Measurements from ENCODE around the gene MIER2. TPM values are rescaled to one million over a fixed set of nuclear protein-coding genes. Genes with fewer than 3 reads are reported as not detected.

MIER2 gene
- total RNA-seq, 1 donor from 2014 or later = 43.5 TPM

GRCh38 chr19:294341-294945 lies 50.2 kb downstream of the MIER2 start:
- FAIRE-seq = no peak
- no peak for DNase-seq (ENCODE audit: low read depth)
- Mint-ChIP-seq H3K27me3 (ENCODE audit: low read depth, unreplicated experiment) (peaks cover 6% of the 10 kb centered on the region), H3K9me3 (ENCODE audit: unreplicated experiment) (no peaks in the 10 kb centered on the region), H3K4me1 (ENCODE audit: low read depth, unreplicated experiment) (peaks cover 10% of the 10 kb centered on the region), H3K27ac (ENCODE audit: unreplicated experiment) (peak overlapping the region; percentile 63), H3K4me3 (ENCODE audit: unreplicated experiment) (no peak overlapping the region), H3K36me3 (ENCODE audit: low read depth, unreplicated experiment) (peaks cover 2% of the 10 kb centered on the region)
- H3K9me3 ChIP-seq (ENCODE audit: insufficient read depth, low read depth, low read length) = no peaks in the 10 kb centered on the region
- peaks cover 21% of the 10 kb centered on the region for H3K27me3 ChIP-seq (ENCODE audit: insufficient read depth, low read length)
- no peak overlapping the region for H3K4me3 ChIP-seq (ENCODE audit: insufficient read depth, low read depth, low read length)
- H3K4me1 ChIP-seq (ENCODE audit: insufficient read depth, low read length) = peaks cover 16% of the 10 kb centered on the region
- H3K36me3 ChIP-seq (ENCODE audit: insufficient read depth, low read length) = no peaks in the 10 kb centered on the region
- peaks cover 28% of the 10 kb centered on the region for H4K20me1 ChIP-seq (ENCODE audit: insufficient read depth, low read length)
- no peak overlapping the region for H3K27ac ChIP-seq (ENCODE audit: low read depth, low read length)
- peak overlapping the region; percentile 61 for H3K4me2 ChIP-seq (ENCODE audit: low read length)
- H2AFZ ChIP-seq (ENCODE audit: low read depth, low read length) = peak overlapping the region; percentile 4
- no peak overlapping the region for H3K9ac ChIP-seq (ENCODE audit: low read length)
- TF ChIP-seq, protein P1, sequence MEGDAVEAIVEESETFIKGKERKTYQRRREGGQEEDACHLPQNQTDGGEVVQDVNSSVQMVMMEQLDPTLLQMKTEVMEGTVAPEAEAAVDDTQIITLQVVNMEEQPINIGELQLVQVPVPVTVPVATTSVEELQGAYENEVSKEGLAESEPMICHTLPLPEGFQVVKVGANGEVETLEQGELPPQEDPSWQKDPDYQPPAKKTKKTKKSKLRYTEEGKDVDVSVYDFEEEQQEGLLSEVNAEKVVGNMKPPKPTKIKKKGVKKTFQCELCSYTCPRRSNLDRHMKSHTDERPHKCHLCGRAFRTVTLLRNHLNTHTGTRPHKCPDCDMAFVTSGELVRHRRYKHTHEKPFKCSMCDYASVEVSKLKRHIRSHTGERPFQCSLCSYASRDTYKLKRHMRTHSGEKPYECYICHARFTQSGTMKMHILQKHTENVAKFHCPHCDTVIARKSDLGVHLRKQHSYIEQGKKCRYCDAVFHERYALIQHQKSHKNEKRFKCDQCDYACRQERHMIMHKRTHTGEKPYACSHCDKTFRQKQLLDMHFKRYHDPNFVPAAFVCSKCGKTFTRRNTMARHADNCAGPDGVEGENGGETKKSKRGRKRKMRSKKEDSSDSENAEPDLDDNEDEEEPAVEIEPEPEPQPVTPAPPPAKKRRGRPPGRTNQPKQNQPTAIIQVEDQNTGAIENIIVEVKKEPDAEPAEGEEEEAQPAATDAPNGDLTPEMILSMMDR (IDR thresholded peaks at IDR 0.05; ENCODE audit: insufficient read depth, low read depth, low read length) = no peak
- no peak for TF ChIP-seq EZH2 (IDR thresholded peaks at IDR 0.05; ENCODE audit: insufficient read depth, low read length)
- no peaks in the 10 kb centered on the region for H3K79me2 ChIP-seq (ENCODE audit: insufficient read depth, low read length)

GRCh38 chr19:293436-294110 lies 51.0 kb downstream of the MIER2 start:
- Histone ChIP-seq H3K79me2 (ENCODE audit: insufficient read depth, low read length) (no peaks in the 10 kb centered on the region), H3K4me1 (ENCODE audit: insufficient read depth, low read length) (peaks cover 16% of the 10 kb centered on the region), H3K36me3 (ENCODE audit: insufficient read depth, low read length) (no peaks in the 10 kb centered on the region), H3K27me3 (ENCODE audit: insufficient read depth, low read length) (peaks cover 21% of the 10 kb centered on the region), H3K27ac (ENCODE audit: low read depth, low read length) (no peak overlapping the region), H3K4me3 (ENCODE audit: insufficient read depth, low read depth, low read length) (no peak overlapping the region), H3K9ac (ENCODE audit: low read length) (no peak overlapping the region), H3K9me3 (ENCODE audit: insufficient read depth, low read depth, low read length) (no peaks in the 10 kb centered on the region), H3K4me2 (ENCODE audit: low read length) (no peak overlapping the region), H4K20me1 (ENCODE audit: insufficient read depth, low read length) (peaks cover 32% of the 10 kb centered on the region), H2AFZ (ENCODE audit: low read depth, low read length) (no peak overlapping the region)
- H3K27me3 Mint-ChIP-seq (ENCODE audit: low read depth, unreplicated experiment) = peaks cover 6% of the 10 kb centered on the region
- TF ChIP-seq EZH2 (IDR thresholded peaks at IDR 0.05; ENCODE audit: insufficient read depth, low read length) = no peak
- TF ChIP-seq, protein P1 (IDR thresholded peaks at IDR 0.05; ENCODE audit: insufficient read depth, low read depth, low read length) = no peak
- peaks cover 3% of the 10 kb centered on the region for H3K36me3 Mint-ChIP-seq (ENCODE audit: low read depth, unreplicated experiment)
- H3K9me3 Mint-ChIP-seq (ENCODE audit: unreplicated experiment) = no peaks in the 10 kb centered on the region
- H3K27ac Mint-ChIP-seq (ENCODE audit: unreplicated experiment) = no peak overlapping the region
- peaks cover 10% of the 10 kb centered on the region for H3K4me1 Mint-ChIP-seq (ENCODE audit: low read depth, unreplicated experiment)
- no peak for FAIRE-seq
- no peak overlapping the region for H3K4me3 Mint-ChIP-seq (ENCODE audit: unreplicated experiment)
- DNase-seq (ENCODE audit: low read depth) = no peak

- TF ChIP-seq, protein P1 (IDR thresholded peaks at IDR 0.05; ENCODE audit: insufficient read depth, low read depth, low read length) = no peak
- TF ChIP-seq EZH2 (IDR thresholded peaks at IDR 0.05; ENCODE audit: insufficient read depth, low read length) = no peak
- DNase-seq (ENCODE audit: low read depth) (no peak), FAIRE-seq (no peak)
- Histone ChIP-seq H3K27ac (ENCODE audit: low read depth, low read length) (no peak overlapping the region), H3K27me3 (ENCODE audit: insufficient read depth, low read length) (peaks cover 21% of the 10 kb centered on the region), H3K4me2 (ENCODE audit: low read length) (no peak overlapping the region), H3K4me3 (ENCODE audit: insufficient read depth, low read depth, low read length) (no peak overlapping the region), H3K9me3 (ENCODE audit: insufficient read depth, low read depth, low read length) (no peaks in the 10 kb centered on the region), H3K79me2 (ENCODE audit: insufficient read depth, low read length) (no peaks in the 10 kb centered on the region), H3K36me3 (ENCODE audit: insufficient read depth, low read length) (no peaks in the 10 kb centered on the region), H3K9ac (ENCODE audit: low read length) (no peak overlapping the region), H2AFZ (ENCODE audit: low read depth, low read length) (no peak overlapping the region), H4K20me1 (ENCODE audit: insufficient read depth, low read length) (peaks cover 32% of the 10 kb centered on the region), H3K4me1 (ENCODE audit: insufficient read depth, low read length) (peaks cover 16% of the 10 kb centered on the region)
- peaks cover 10% of the 10 kb centered on the region for H3K4me1 Mint-ChIP-seq (ENCODE audit: low read depth, unreplicated experiment)
- H3K27me3 Mint-ChIP-seq (ENCODE audit: low read depth, unreplicated experiment) = peaks cover 6% of the 10 kb centered on the region
- H3K27ac Mint-ChIP-seq (ENCODE audit: unreplicated experiment) = no peak overlapping the region
- no peak overlapping the region for H3K4me3 Mint-ChIP-seq (ENCODE audit: unreplicated experiment)
- H3K9me3 Mint-ChIP-seq (ENCODE audit: unreplicated experiment) = no peaks in the 10 kb centered on the region
- H3K36me3 Mint-ChIP-seq (ENCODE audit: low read depth, unreplicated experiment) = peaks cover 4% of the 10 kb centered on the region
Measured at GRCh38 chr19:292951-293350, 51.6 kb downstream of the MIER2 start.
